Activated CD8-positive, alpha-beta T cell treated with anti-CD3 and anti-CD28 coated beads for 36 hours (primary cell): Measurements from ENCODE around the gene YWHAH. TPM values are rescaled to one million over a fixed set of nuclear protein-coding genes. Genes with fewer than 3 reads are reported as not detected.

Experiments
- ATAC-seq: fragments of 200-7000 bp; cut with Tn5 transposase; one replicate; pipeline ENCODE4 v1.10.0; 2021; ENCODE audit warnings: mild to moderate bottlenecking, moderate library complexity
- CTCF ChIA-PET: fragments of 350-600 bp; sonication (Branson Sonifier 250); formaldehyde crosslinking; loops from one replicate; lab custom pipeline; 2021; ENCODE audit warnings: antibody characterized with exemption; lab: Charles Lee
- POLR2A ChIA-PET: fragments of 350-600 bp; sonication (Branson Sonifier 250); formaldehyde crosslinking; loops from one replicate; lab custom pipeline; 2021; ENCODE audit warnings: antibody characterized with exemption; lab: Charles Lee
- DNase-seq: peaks from one replicate; pipeline ENCODE4 v3.0.0-alpha.2; 2020
- H3K27ac Mint-ChIP-seq: one replicate; pipeline ENCODE4 v1.8.0; 2021; ENCODE audit warnings: mild to moderate bottlenecking, mixed read lengths
- H3K27me3 Mint-ChIP-seq: one replicate; pipeline ENCODE4 v1.8.0; 2021; ENCODE audit warnings: mixed read lengths
- H3K36me3 Mint-ChIP-seq: one replicate; pipeline ENCODE4 v1.8.0; 2021; ENCODE audit warnings: low read depth, mixed read lengths
- H3K4me1 Mint-ChIP-seq: one replicate; pipeline ENCODE4 v1.8.0; 2021; ENCODE audit warnings: low read depth, mixed read lengths
- H3K4me3 Mint-ChIP-seq: one replicate; pipeline ENCODE4 v1.8.0; 2021; ENCODE audit warnings: mild to moderate bottlenecking, moderate library complexity, mixed read lengths
- H3K9me3 Mint-ChIP-seq: one replicate; pipeline ENCODE4 v1.8.0; 2021; ENCODE audit warnings: mixed read lengths
- CTCF ChIP-seq: fragments of 200-600 bp; IDR thresholded peaks from one replicate; pipeline ENCODE4 v1.8.0; 2022; ENCODE audit warnings: antibody characterized with exemption, mild to moderate bottlenecking
- intact Hi-C: fragments of 100-400 bp; cut with micrococcal nuclease; formaldehyde crosslinking; loops from one replicate; pipeline ENCODE4 v1.10.0; 2022
- total RNA-seq, 2 experiments: library from RNA; stranded (reverse); gene quantifications; one replicate each; pipeline ENCODE4 v1.2.3, GENCODE V29; 2021

YWHAH gene
- total RNA-seq, 2 experiments from 2014 or later, result 123 to 126 TPM

GRCh38 chr22:31926969-31927368 lies 17.4 kb upstream of the YWHAH start:
- Mint-ChIP-seq H3K36me3 (no peaks in the 10 kb centered on the region), H3K4me3 (no peak overlapping the region), H3K27ac (no peak overlapping the region), H3K9me3 (no peaks in the 10 kb centered on the region), H3K27me3 (peaks cover 14% of the 10 kb centered on the region), H3K4me1 (peaks cover 5% of the 10 kb centered on the region)
- intact Hi-C loops, result no loop called here
- CTCF ChIA-PET, result interaction anchor here (0.6 to 0.7 kb wide), 2 partner anchors 9 to 280 kb away, joined by 3 read pairs; no protein-coding TSS in a partner anchor
- DNase-seq, result no peak
- no peak for TF ChIP-seq CTCF
- POLR2A ChIA-PET, result no interaction called here
- ATAC-seq, result no peak

GRCh38 chr22:31927562-31927961 lies 16.8 kb upstream of the YWHAH start:
- Mint-ChIP-seq H3K4me3 (no peak overlapping the region), H3K4me1 (peaks cover 4% of the 10 kb centered on the region), H3K36me3 (no peaks in the 10 kb centered on the region), H3K27me3 (peaks cover 12% of the 10 kb centered on the region), H3K9me3 (no peaks in the 10 kb centered on the region), H3K27ac (no peak overlapping the region)
- ChIA-PET POLR2A (no interaction called here), CTCF (interaction anchor here (0.6 to 0.7 kb wide), 2 partner anchors 9 to 280 kb away, joined by 3 read pairs; no protein-coding TSS in a partner anchor)
- intact Hi-C loops, result no loop called here
- ATAC-seq (no peak), DNase-seq (no peak)
- no peak for TF ChIP-seq CTCF

DNA sequence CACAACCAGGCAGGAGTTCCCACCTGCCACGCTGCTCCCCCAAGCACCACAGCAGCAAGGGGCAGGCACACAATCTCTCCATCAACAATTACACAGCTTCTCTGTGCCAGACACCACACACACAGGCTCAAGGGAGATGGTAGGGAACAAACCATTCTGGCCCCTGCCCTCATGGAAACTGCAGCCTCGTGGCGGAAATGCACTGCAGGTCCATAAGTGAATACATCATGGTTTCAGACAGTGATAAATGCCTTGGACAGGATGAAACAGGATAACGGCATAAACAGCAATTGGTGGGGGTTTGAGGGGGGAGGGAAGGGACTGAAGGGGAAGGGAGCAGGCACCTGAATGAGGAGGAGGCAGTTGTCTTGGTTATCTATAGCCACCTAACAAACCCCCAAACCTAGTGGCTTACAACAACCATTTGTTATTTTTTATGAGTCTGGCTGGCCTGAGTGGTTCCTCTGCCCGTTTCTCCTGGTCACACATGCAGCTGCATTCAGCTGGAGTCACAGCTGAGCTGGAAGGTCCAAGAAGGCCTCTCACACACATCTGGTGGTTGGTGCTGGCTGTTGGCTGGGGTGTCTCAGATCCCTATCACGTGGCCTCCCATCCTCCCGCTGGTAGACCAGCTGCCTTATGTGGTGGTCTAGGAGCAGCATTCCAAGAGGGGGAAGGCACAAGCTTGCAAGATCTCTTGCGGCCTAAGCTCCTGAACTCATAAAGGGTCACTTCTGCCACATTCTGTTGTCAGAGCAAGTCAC lies 15.0 kb upstream of the YWHAH start:
- ChIA-PET CTCF (interaction anchor here (1.8 kb wide), 1 partner anchor 41 kb away, joined by 4 read pairs; no protein-coding TSS in a partner anchor), POLR2A (no interaction called here)
- no peaks in the 10 kb centered on the region for H3K36me3 Mint-ChIP-seq
- no peak for ATAC-seq
- intact Hi-C loops, result no loop called here
- no peaks in the 10 kb centered on the region for H3K4me1 Mint-ChIP-seq
- H3K27me3 Mint-ChIP-seq, result peaks cover 10% of the 10 kb centered on the region
- TF ChIP-seq CTCF, result no peak
- no peak for DNase-seq
- H3K27ac Mint-ChIP-seq, result no peak overlapping the region
- H3K4me3 Mint-ChIP-seq, result no peak overlapping the region
- no peaks in the 10 kb centered on the region for H3K9me3 Mint-ChIP-seq

- DNase-seq, result no peak
- intact Hi-C loops, result no loop called here
- Mint-ChIP-seq H3K9me3 (no peaks in the 10 kb centered on the region), H3K27me3 (peaks cover 3% of the 10 kb centered on the region), H3K36me3 (no peaks in the 10 kb centered on the region), H3K27ac (no peak overlapping the region), H3K4me1 (no peaks in the 10 kb centered on the region), H3K4me3 (no peak overlapping the region)
- POLR2A ChIA-PET, result interaction anchor here (0.5 to 0.6 kb wide), 2 partner anchors 10 to 25 kb away, joined by 3 read pairs; no protein-coding TSS in a partner anchor
- no peak for TF ChIP-seq CTCF
- CTCF ChIA-PET, result interaction anchor here (0.9 kb wide), 2 partner anchors 8 to 37 kb away, joined by 3 read pairs; no protein-coding TSS in a partner anchor
- no peak for ATAC-seq
Observed at GRCh38 chr22:31932863-31933262, 11.5 kb upstream of the YWHAH start.

DNA sequence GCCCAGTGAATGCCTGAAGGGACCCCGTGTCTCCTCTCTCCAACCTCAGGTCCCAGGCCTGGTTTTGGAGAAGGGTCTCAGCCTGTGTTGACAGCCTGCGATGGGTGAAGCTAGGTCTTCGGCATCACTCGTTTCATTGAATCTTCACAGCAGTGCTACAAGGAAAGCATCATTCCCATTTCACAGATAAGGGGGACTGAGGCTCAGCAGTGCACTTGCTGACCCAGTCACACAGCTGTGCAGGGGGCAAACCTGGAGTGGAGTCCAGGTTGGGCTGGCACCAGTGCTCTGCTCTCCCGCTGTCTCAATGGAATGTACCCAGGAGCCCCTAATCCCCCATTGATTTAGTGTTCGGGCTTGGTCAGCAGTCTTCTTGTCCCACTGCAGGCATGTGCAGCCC lies 10.9 kb upstream of the YWHAH start:
- H3K27me3 Mint-ChIP-seq, result peaks cover 2% of the 10 kb centered on the region
- CTCF ChIA-PET, result no interaction called here
- POLR2A ChIA-PET, result interaction anchor here (0.5 kb wide), 1 partner anchor 25 kb away, joined by 3 read pairs; no protein-coding TSS in a partner anchor

More for the DNA sequence above, 10.9 kb upstream of the YWHAH start:
- no peak for ATAC-seq
- intact Hi-C loops, result no loop called here
- no peak for TF ChIP-seq CTCF
- no peak overlapping the region for H3K4me3 Mint-ChIP-seq
- no peaks in the 10 kb centered on the region for H3K36me3 Mint-ChIP-seq
- H3K4me1 Mint-ChIP-seq, result no peaks in the 10 kb centered on the region
- no peaks in the 10 kb centered on the region for H3K9me3 Mint-ChIP-seq
- no peak overlapping the region for H3K27ac Mint-ChIP-seq
- DNase-seq, result no peak
